GM13976 (cell line): Measurements from ENCODE around the gene FAM90A1.
"Not testable (repeated sequence)": the region's sequence is repeated elsewhere in the genome, so short reads cannot be mapped to it uniquely, and the experiment has no call there.

Experiments
- DNase-seq: peaks from one replicate; pipeline ENCODE4 v3.0.0; 2012; ENCODE audit warnings: low spot score
- in situ Hi-C: fragments of 300-500 bp; cut with MboI; formaldehyde crosslinking; loops from one replicate; pipeline ENCODE4 v1.12.0; 2022; ENCODE audit warnings: low sequenced_read_pairs, mixed read lengths, inconsistent platforms; ENCODE audit not compliant: unreplicated experiment

FAM90A1 gene, protein sequence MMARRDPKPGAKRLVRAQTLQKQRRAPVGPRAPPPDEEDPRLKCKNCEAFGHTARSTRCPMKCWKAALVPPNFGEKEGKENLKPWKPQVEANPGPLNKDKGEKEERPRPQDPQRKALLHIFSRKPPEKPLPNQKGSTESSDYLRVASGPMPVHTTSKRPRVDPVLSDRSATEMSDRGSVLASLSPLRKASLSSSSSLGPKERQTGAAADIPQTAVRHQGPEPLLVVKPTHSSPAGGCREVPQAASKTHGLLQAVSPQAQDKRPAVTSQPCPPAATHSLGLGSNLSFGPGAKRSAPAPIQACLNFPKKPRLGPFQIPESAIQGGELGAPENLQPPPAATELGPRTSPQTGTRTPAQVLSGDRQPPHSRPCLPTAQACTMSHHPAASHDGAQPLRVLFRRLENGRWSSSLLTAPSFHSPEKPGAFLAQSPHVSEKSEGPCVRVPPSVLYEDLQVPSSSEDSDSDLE

GRCh38 chr12:8226992-8227731 is at the start of gene FAM90A1:
TSS of gene FAM90A1 (minus strand) at chr12:8227618. CDS start at chr12:8224832, 2,786 bp downstream.
- peak; percentile 34 for DNase-seq
- in situ Hi-C loops = not testable (repeated sequence)

- not testable (repeated sequence) for DNase-seq
- in situ Hi-C loops = loop anchor here (25.0 kb wide), 1 partner anchor 111 kb away; no protein-coding TSS in a partner anchor
Measured at GRCh38 chr12:8276397-8276796, 49.0 kb upstream of the FAM90A1 start.

GRCh38 chr12:8266706-8267105 is 39.3 kb upstream of the FAM90A1 start:
- in situ Hi-C loops, DNase-seq: not testable (repeated sequence)

DNA sequence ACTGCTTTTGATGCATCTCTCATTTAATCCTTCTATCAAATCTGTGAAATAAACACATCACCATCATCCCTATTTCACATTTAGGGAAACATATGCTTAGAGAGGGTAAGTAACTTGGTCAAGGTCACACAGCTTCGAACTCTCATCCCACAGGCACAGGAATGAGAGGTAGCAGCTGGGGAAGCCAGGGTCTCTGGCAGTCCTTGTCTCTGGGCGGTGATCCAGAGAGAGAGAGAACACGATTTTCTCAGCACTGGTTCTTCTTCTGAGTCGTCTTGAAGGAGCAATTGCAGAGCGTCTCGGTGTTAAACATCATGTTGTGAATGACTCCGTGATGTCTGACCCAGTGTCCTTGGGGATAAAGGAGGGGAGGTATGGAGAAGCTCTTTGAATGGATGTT is 36.8 kb upstream of the FAM90A1 start:
- DNase-seq, in situ Hi-C loops: not testable (repeated sequence)

DNA sequence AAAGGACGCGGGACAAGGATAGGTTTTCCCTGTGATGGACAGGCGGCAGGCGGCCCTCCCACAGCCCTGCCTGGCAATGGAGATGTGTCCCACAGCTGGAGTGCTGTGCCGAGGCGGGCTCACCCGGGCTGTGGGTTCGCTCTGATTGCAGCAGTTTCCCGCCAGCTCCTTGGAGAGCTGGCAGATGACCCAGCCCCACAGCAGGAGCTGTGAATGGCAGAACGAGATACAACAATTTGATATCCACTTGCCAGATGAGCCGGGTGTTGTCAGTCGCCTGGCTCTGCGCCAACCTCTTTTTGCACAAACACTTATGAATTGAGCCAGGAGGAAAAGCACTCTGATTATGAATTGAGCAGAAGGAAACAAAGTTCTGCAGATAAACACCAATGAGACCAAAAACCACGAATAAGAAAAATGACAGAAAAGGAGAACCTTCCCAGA is 33.7 kb upstream of the FAM90A1 start:
- in situ Hi-C loops, DNase-seq: not testable (repeated sequence)

DNA sequence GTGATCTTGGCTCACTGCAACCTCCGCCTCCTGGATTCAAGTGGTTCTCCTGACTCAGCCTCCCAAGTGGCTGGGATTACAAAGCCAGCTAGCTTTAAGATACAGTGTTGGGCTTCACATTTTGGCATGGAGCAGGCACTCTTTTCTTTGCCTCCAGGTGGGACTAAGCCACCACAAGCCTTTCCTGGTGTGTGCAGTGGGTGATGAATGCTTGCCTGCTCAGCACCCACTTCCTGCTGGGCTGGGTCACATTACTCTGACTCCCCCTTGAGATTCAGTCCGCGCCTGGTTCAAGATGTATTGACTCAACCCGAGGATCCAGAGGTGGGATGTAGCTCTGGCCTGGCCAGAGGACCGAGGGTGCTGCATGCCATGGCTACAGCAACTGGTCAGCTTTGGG is 28.9 kb upstream of the FAM90A1 start:
- in situ Hi-C loops, DNase-seq: not testable (repeated sequence)

GRCh38 chr12:8254705-8255104 is 27.3 kb upstream of the FAM90A1 start:
- DNase-seq, in situ Hi-C loops: not testable (repeated sequence)

DNA sequence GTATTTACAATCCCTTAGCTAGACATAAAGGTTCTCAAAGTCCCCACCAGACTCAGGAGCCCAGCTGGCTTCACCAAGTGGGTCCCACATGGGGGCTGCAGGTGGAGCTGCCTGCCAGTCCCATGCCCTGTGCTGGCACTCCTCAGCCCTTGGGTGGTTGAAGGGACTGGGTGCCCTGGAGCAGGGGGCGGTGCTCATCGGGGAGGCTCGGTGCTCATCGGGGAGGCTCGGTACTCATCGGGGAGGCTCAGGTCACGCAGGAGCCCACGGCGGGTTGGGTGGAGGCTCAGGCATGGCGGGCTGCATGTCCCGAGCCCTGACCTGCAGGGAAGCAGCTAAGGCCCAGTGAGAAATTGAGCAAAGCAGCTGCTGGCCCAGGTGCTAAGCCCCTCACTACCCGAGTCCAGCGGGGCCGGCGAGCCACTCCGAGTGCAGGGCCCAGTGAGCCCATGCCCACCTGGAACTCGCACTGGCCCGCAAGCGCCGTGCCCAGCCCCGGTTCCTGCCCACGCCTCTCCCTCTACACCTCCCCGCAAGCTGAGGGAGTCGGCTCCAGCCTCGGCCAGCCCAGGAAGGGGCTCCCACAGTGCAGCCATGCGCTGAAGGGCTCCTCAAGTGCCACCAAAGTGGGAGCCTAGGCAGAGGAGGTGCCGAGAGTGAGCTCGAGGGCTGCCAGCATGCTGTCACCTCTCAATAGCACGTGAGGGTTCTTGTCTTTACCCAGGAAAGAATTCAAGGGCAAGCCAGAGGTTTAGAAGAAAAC is 24.8 kb upstream of the FAM90A1 start:
- DNase-seq, in situ Hi-C loops: not testable (repeated sequence)

DNA sequence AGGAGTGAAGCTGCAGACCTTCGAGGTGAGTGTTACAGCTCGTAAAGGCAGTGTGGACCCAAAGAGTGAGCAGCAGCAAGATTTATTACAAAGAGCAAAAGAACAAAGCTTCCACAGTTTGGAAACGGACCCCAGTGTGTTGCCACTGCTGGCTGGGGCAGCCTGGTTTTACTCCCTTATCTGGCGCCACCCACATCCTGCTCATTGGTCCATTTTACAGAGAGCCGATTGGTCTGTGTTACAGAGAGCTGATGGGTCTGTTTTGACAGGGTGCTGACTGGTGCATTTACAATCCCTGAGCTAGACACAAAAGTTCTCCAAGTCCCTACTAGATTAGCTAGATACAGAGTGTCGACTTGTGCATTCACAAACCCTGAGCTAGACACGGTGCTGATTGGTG is 24.2 kb upstream of the FAM90A1 start:
- DNase-seq, in situ Hi-C loops: not testable (repeated sequence)

- in situ Hi-C loops, DNase-seq: not testable (repeated sequence)
Measured at GRCh38 chr12:8246941-8247535, 19.6 kb upstream of the FAM90A1 start.

GRCh38 chr12:8243682-8244161 is 16.3 kb upstream of the FAM90A1 start:
- in situ Hi-C loops = not testable (repeated sequence)
- peak; percentile 29 for DNase-seq

- in situ Hi-C loops = not testable (repeated sequence)
- DNase-seq = peak; percentile 93
Measured at GRCh38 chr12:8242880-8243681, 15.7 kb upstream of the FAM90A1 start.

DNA sequence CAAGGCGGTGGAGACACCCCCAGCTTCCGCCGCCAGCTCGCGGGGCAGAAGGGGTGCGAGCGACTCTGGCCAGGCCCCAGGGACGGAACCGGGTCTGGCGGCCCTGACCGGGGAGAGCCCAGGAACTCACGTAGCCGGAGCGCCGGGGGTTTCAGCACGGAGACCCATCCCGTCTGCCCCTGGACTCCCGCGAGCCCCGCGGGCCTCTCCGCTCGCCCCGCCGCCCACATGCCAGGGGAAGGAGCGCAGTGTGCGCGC is 15.1 kb upstream of the FAM90A1 start:
- in situ Hi-C loops, DNase-seq: not testable (repeated sequence)

- DNase-seq, in situ Hi-C loops: not testable (repeated sequence)
Measured at GRCh38 chr12:8241917-8242621, 14.7 kb upstream of the FAM90A1 start.

DNA sequence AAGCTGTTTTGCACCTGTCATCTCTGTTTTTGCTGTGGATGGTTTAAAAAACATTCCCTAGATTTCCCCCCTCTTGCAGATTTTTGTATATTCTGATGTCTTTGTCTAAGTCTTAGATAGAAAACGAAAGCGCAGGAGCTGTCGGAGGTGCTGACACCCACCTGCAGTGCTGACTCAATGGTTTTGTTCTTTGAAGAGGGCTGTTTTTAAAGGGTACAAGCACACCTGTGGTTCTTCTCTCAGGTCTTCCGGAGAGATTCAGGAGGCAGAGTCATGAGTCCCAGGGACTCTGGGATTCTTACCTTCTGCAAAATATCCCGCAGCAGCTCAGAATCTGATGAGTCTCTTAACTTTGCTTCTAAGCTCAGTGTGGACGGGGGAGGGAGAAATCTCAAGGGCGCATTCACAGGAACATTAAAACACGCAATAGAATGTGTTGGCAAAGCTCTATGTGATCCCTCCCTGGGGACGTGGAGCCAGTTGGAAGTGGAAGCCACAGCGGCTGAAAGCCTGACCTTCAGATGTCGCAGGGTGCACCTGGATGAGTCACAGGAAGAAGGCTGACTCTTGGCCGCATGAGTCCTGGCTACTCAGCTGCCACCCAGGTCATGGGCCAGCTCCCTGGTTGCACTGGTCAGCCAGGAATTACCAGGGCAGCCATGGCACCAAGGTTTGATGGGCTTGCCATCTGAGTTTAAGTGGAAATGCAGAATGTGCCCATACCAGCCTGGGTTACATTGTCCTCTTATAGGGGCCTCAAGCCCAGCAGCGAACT is 13.1 kb upstream of the FAM90A1 start:
- DNase-seq, in situ Hi-C loops: not testable (repeated sequence)

GRCh38 chr12:8237031-8237430 is 9.6 kb upstream of the FAM90A1 start:
- in situ Hi-C loops = loop anchor here (10.0 kb wide), 1 partner anchor 122 kb away; no protein-coding TSS in a partner anchor
- not testable (repeated sequence) for DNase-seq
